Skeletal muscle tissue (tissue), 4 donors: ENCODE results near the gene MAP3K15. TPM values are rescaled to one million over a fixed set of nuclear protein-coding genes. Genes with fewer than 3 reads are reported as not detected.

Experiments
- H3K27ac ChIP-seq: one replicate; pipeline ENCODE4 v1.7.0; 2013; ENCODE audit warnings: mild to moderate bottlenecking, low read depth, low read length, inconsistent platforms
- H3K27me3 ChIP-seq, 3 donors: one replicate each; pipeline ENCODE4 v1.7.0; 2013; ENCODE audit warnings: low read length in 3 of 3; ENCODE audit not compliant: control insufficient read depth in 3 of 3, insufficient read depth in 3 of 3
- H3K36me3 ChIP-seq, 3 donors: one replicate each; pipeline ENCODE4 v1.7.0; 2013; ENCODE audit warnings: low read length in 3 of 3; ENCODE audit not compliant: control insufficient read depth in 3 of 3, insufficient read depth in 3 of 3
- H3K4me1 ChIP-seq, 3 donors: one replicate each; pipeline ENCODE4 v1.7.0; 2013; ENCODE audit warnings: low read length in 3 of 3, mild to moderate bottlenecking in 3 of 3; ENCODE audit not compliant: control insufficient read depth in 3 of 3, insufficient read depth in 3 of 3
- H3K4me3 ChIP-seq, 3 donors: one replicate each; pipeline ENCODE4 v1.7.0; 2013; ENCODE audit warnings: low read length in 3 of 3
- H3K9ac ChIP-seq, 3 donors: one replicate each; pipeline ENCODE4 v1.7.0; 2013; ENCODE audit warnings: low read length in 3 of 3, mild to moderate bottlenecking in 3 of 3, moderate library complexity in 2 of 3, low read depth in 1 of 3
- H3K9me3 ChIP-seq, 3 donors: one replicate each; pipeline ENCODE4 v1.7.0; 2013; ENCODE audit warnings: low read length in 3 of 3; ENCODE audit not compliant: control insufficient read depth in 3 of 3
- total RNA-seq: library from RNA; depleted of rRNA; stranded (reverse); fragments of >200 nt; gene quantifications from one replicate; pipeline ENCODE4 v1.2.3, GENCODE V29; 2014
- donor health status: Osteomylitis.

Gene MAP3K15
- total RNA-seq, 1 donor from 2014 or later = 0.52 TPM

DNA sequence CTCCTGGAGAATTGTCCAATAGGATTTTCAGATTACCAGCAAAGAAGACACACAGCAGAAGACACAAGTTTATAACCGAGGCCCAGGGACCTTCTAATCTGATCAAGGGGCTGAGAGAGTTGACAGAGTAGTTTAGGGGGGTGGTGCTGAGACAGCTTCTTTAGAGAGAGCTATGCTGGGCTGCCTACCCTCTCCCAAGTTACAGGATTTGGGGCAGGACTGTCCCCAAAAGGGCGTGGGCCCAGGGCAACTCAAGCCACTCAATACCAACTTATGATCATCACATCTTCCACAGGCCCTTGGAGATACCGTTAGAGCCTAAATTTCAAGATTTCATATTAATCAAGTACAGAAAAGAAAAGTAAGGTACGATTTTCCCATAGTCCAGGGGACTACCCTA, 128.6 kb downstream of the MAP3K15 start:
- Histone ChIP-seq H3K36me3 (no peaks in the 10 kb centered on the region), H3K4me3 (no peak overlapping the region), H3K4me1 (no peaks in the 10 kb centered on the region), H3K9me3 (no peaks in the 10 kb centered on the region), H3K9ac (no peak overlapping the region), H3K27ac (no peak overlapping the region), H3K27me3 (no peaks in the 10 kb centered on the region)

DNA sequence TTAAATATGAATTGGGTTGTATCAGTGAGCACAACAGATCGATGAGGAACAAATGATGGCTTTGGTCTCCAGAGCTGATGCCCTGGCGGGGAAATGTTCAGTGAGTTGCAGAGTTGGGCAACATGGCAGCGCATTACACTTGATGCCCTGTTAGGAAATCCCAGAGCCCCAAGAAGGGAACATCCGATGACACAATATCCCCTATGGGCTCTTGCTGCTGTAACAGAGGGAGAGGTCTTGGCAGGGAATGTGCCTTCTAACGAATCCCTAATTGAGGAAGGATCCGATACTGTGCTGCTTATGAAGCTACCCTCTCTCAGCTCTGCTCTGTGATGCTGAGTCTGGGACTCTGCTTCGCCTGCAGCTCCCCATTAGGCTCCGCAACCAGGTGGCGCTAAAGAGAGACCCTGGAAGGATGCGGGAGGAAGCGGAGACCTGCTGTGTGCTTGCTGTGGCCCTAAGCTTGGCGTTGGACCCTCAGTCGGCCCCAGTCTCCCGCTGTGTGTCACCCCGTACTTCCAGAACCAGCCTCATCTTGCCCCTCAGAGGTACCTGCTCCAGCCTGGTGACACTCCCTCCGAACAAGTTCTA, 132.7 kb downstream of the MAP3K15 start:
- H3K4me3 ChIP-seq = no peak overlapping the region
- H3K27me3 ChIP-seq = no peaks in the 10 kb centered on the region
- no peak overlapping the region for H3K27ac ChIP-seq
- no peaks in the 10 kb centered on the region for H3K36me3 ChIP-seq
- no peak overlapping the region for H3K9ac ChIP-seq
- H3K4me1 ChIP-seq = no peaks in the 10 kb centered on the region
- H3K9me3 ChIP-seq = no peaks in the 10 kb centered on the region

DNA sequence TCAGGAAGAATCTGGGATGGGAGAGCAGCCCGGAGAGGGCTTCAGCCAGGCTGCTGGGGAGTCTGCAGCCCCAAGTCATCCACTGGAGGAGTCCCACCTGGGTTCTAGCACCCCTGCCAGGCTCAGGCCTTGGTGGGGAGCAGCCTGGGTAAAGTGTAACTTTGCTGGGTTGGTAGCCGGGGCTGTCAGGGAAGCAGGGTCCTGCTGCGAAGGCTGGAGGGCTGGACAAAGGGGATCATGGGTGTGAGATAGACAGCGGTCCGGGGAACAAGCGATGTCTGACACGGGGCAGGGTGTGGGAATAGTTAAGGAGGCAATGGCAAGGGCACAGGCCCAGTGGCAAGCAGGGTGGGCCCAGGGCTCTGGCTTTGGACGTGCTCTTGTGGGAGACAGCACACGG, 134.0 kb downstream of the MAP3K15 start:
- no peaks in the 10 kb centered on the region for H3K27me3 ChIP-seq
- H3K27ac ChIP-seq = no peak overlapping the region
- no peaks in the 10 kb centered on the region for H3K9me3 ChIP-seq
- no peaks in the 10 kb centered on the region for H3K4me1 ChIP-seq
- no peak overlapping the region for H3K4me3 ChIP-seq
- H3K9ac ChIP-seq = no peak overlapping the region
- no peaks in the 10 kb centered on the region for H3K36me3 ChIP-seq

DNA sequence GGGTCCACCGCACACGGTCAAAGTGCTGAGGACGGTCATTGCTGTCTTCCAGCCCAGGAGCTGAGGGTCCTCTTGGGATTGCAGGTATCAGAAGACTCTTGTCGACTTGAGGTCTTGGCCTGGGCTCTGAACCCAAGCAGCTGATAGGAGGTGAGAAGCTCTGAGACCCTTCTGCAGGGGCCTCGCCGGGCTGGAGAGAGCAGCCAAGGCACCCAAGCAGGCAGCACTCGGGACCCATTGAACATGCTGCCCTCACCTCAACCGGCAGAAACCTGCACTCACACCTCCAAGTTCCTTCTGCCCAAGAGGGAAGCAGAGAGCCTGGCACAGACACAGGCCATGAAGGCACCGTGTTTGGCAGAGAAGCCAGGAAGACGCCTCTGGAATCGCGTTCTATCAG, 137.5 kb downstream of the MAP3K15 start:
- Histone ChIP-seq H3K9me3 (no peaks in the 10 kb centered on the region), H3K27me3 (no peaks in the 10 kb centered on the region)

DNA sequence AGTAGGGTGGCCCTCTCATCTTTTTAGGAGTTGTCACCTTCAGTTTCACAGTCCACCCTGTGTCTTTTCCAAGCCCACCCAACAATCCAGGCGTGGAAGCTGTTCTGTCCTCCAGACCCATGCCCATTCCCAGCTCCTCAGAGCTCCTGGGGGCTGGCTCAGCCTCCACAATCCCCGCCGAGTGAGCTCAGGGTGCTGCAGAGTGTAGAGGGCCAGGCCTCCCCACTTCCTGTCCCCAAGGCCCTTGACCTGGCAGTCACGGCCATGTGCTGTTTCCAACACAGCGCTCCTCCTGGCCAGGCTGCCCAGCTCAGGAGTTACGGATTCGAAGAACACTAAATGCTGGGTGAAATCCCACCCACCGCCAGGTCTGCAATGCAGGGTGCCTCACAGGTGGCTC, 139.8 kb downstream of the MAP3K15 start:
- H3K36me3 ChIP-seq = no peaks in the 10 kb centered on the region
- H3K27me3 ChIP-seq = no peaks in the 10 kb centered on the region
- H3K9ac ChIP-seq = no peak overlapping the region
- H3K9me3 ChIP-seq = no peaks in the 10 kb centered on the region
- H3K27ac ChIP-seq = no peak overlapping the region
- H3K4me1 ChIP-seq = peaks cover 0 to 10% (median 6%) of the 10 kb centered on the region in 3 donors
- no peak overlapping the region for H3K4me3 ChIP-seq

More for the DNA sequence above, 137.5 kb downstream of the MAP3K15 start:
- Histone ChIP-seq H3K27ac (no peak overlapping the region), H3K36me3 (no peaks in the 10 kb centered on the region), H3K9ac (no peak overlapping the region), H3K4me1 (peaks cover 0 to 4% (median 0%) of the 10 kb centered on the region in 3 donors), H3K4me3 (no peak overlapping the region)

DNA sequence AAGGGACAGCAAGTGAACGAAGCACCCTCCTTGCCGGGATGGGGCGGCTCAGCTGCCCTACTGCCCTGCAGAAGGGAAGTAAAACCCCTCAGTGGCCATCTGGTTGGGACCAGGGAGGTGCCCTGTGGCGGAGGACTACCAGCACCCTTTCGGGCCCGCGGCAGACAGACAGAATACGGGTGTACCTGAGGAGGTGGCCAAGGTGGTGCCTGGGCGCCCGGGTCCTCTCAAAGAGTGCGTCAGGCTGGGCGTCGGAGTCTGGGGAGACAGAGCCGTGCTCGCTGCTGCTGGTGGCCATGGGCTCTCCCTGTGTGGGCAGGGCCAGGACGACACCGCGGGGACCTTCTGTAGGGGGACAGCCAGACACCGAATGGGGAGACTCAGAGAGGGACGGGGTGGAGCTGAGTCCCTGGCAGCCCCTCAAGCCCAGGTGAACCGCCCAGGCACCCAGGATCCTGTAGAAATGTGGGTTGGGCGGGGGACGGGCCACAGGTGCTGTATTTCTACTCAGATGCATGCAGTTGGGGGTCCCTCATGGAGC, 141.9 kb downstream of the MAP3K15 start:
- Histone ChIP-seq H3K9ac (no peak overlapping the region), H3K4me1 (peaks cover 0 to 10% (median 6%) of the 10 kb centered on the region in 3 donors), H3K36me3 (no peaks in the 10 kb centered on the region), H3K9me3 (no peaks in the 10 kb centered on the region), H3K27ac (no peak overlapping the region), H3K4me3 (no peak overlapping the region), H3K27me3 (no peaks in the 10 kb centered on the region)

DNA sequence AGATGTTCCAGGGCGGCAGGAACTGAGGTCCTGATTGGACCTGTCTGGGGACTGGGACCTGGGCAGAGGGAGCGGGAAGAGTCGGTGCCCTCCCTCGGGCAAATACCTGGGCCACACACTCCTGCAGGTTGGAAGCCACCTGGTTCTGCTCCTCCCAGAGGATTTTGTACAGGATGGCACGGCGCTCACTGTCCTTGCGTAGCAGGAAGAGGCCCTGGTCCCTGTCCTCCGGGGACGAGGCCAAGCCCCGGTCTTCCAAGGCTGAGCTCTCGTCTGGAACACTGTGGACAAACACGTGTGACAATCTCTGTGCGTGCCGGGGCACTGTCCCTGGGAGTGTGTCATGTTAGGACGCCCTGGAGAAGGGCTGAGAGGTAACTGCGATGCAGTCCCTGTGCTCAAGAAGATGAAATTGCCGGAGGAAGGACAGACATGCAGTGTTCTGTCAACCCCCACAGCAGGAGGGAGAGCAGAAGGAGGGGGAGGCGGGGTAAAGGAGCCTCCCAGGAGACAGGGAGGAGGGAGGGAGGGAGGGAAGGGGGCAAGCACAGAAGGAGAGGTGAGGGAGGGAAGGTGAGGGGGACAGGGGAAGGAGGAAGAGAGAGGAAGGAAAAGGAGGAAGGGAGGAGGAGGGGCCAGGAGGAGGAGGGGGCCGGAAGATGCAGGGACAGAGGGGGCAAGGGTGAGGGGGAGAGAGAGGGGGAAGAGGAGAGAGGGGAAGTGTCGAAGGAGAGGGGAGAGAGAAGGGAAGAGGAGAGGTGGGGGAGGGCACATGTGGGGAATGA, 142.6 kb downstream of the MAP3K15 start:
- Histone ChIP-seq H3K27me3 (no peaks in the 10 kb centered on the region), H3K36me3 (no peaks in the 10 kb centered on the region), H3K9me3 (no peaks in the 10 kb centered on the region), H3K4me3 (peak overlapping the region; percentile 60 to 67 (median 66)), H3K9ac (peak overlapping the region in 2 of 3 donors; percentile 33 to 54), H3K27ac (no peak overlapping the region), H3K4me1 (peaks cover 0 to 10% (median 6%) of the 10 kb centered on the region in 3 donors)

DNA sequence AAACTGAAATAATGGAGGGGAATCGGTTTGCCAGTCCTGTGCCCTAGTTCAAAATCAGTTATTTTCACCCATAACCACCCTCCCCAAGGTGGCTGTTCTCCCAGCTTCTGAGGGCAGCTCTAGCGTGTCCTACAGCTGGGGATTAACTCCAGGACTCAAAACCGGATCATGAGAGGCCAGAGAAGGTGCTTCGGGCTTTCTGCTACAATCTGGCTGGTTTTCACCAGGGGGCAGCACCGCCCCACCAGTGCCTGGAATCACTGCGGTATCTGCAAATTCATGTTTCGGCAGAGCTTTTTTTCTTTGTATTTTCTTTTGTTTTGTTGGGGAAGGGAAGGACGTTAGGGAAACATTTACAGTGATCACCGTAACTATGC, 143.2 kb downstream of the MAP3K15 start:
- H3K27ac ChIP-seq = no peak overlapping the region
- H3K4me3 ChIP-seq = peak overlapping the region; percentile 60 to 67 (median 66)
- peaks cover 0 to 10% (median 6%) of the 10 kb centered on the region in 3 donors for H3K4me1 ChIP-seq
- H3K9me3 ChIP-seq = no peaks in the 10 kb centered on the region
- no peaks in the 10 kb centered on the region for H3K27me3 ChIP-seq
- H3K36me3 ChIP-seq = no peaks in the 10 kb centered on the region
- peak overlapping the region in 2 of 3 donors; percentile 33 to 54 for H3K9ac ChIP-seq

DNA sequence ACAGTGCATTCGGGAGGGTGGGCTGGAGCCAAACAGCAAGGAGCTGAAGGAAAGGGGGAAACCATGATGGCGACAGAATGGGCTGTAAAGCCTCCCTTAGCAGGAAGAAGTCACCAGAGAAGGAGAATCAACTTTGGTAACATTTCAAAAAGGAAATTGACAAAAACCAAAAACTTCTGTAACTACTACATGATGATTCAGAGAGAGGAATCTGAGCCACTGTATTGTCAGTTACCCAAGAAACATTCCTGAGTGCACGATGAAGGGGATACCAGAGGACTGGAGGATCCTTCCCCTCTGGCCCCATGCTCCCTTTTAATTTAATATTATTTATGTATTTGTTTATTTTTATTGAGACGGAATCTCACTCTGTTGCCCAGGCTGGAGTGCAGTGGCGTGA, 145.2 kb downstream of the MAP3K15 start:
- no peak overlapping the region for H3K9ac ChIP-seq
- H3K4me1 ChIP-seq = peaks cover 0 to 10% (median 6%) of the 10 kb centered on the region in 3 donors
- no peak overlapping the region for H3K27ac ChIP-seq
- no peaks in the 10 kb centered on the region for H3K27me3 ChIP-seq
- no peaks in the 10 kb centered on the region for H3K9me3 ChIP-seq
- no peaks in the 10 kb centered on the region for H3K36me3 ChIP-seq
- no peak overlapping the region for H3K4me3 ChIP-seq

DNA sequence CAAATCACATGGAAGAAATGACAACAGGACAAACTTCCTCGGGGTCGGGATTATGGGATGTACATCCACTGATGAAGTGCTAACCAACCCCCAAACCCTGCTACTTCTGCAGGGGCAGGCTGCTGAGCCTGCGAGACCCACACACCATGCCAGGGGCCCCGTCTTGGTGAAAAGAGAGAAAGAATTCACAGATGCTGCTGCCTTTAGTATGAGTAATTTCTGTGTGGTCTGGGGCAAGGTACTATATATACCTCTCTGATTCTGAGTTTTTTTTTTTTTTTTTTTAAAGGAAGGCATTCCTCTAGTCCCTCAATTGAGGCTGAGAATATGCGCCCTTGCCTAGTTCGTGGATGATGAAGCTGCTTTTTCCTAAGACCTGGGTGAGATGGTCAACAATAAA, 146.7 kb downstream of the MAP3K15 start:
- Histone ChIP-seq H3K4me1 (peaks cover 0 to 9% (median 6%) of the 10 kb centered on the region in 3 donors), H3K9me3 (no peaks in the 10 kb centered on the region), H3K36me3 (peaks cover 0 to 4% (median 2%) of the 10 kb centered on the region in 3 donors), H3K27ac (no peak overlapping the region), H3K4me3 (no peak overlapping the region), H3K27me3 (no peaks in the 10 kb centered on the region), H3K9ac (no peak overlapping the region)
